ENCODE measurements around the gene KRT16. TPM values are rescaled to one million over a fixed set of nuclear protein-coding genes. Genes with fewer than 3 reads are reported as not detected.

Gene KRT16
- total RNA-seq, 1 experiment from 2014 or later = not detected

DNA sequence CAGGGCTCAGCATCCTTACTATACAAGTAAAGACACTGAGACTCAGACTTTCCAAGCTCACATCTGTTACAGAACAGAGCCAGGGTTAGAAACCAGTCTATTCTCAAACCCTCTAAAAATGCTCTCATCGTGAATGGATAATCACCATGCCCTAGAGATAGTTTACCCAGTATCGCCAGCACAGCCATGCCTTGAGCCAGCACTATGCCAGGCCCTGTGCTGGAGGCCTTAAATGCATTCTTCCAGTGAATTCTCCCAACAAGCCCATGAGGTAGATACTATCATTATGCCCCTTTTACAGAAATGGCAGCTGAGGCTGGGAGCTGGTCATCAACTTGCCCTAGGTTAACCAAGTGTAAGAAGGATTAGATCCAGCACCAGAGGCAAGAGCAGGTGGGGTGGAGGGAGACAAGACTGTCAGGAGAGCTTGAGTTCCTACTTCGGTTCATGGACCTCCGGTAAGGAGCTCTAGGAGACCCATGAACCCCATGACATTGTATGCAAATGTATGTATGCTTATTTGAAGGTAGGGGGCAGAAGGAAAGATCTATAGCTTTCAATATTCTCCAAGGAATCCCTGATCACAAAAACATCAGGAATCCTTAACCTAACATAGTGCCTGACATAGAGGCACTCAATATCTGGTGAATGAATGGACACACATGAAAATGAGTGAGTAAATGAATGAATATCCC lies 31.1 kb downstream of the KRT16 start:
- H3T11ph ChIP-seq (ENCODE audit: low read length) = no peak overlapping the region
- H4K20me1 ChIP-seq (ENCODE audit: control insufficient read depth, insufficient read depth, insufficient read length) = no peaks in the 10 kb centered on the region
- no peak overlapping the region for H2BK20ac ChIP-seq (ENCODE audit: low read depth, low read length, poor library complexity, severe bottlenecking)
- H3K4ac ChIP-seq (ENCODE audit: low read depth, low read length) = no peak overlapping the region
- TF ChIP-seq CTCF (conservative IDR thresholded peaks at IDR 0.05) = no peak
- no peaks in the 10 kb centered on the region for H3K79me1 ChIP-seq (ENCODE audit: insufficient read depth, low read depth, low read length, poor library complexity, severe bottlenecking)
- H3K4me3 Mint-ChIP-seq = no peak overlapping the region
- no peak overlapping the region for H3K27ac ChIP-seq (ENCODE audit: insufficient read length, low read depth, low read length)
- no peaks in the 10 kb centered on the region; the same call in 1 of the 2 replicates for H3K4me1 ChIP-seq (ENCODE audit: insufficient read depth, low read length)
- H3K79me2 ChIP-seq (ENCODE audit: insufficient read depth, low read length) = no peaks in the 10 kb centered on the region
- DNase-seq = no peak
- no peak overlapping the region for H4K8ac ChIP-seq (replicated peaks; ENCODE audit: insufficient read length, low read depth, low read length)
- H3K18ac ChIP-seq (ENCODE audit: insufficient read length, low read depth, low read length) = no peak overlapping the region
- no peak overlapping the region for H3K23ac ChIP-seq (ENCODE audit: insufficient read length, low read depth, low read length)
- H3K14ac ChIP-seq (ENCODE audit: insufficient read depth, low read length) = no peak overlapping the region
- no peak overlapping the region for H2AK5ac ChIP-seq (ENCODE audit: insufficient read length, low read length)
- no peak overlapping the region for H3K27ac Mint-ChIP-seq
- no peaks in the 10 kb centered on the region for H3K27me3 ChIP-seq (ENCODE audit: insufficient read depth, low read length)
- no peaks in the 10 kb centered on the region for H3K23me2 ChIP-seq (ENCODE audit: insufficient read length, low read depth, low read length, poor library complexity, severe bottlenecking)
- H3K36me3 Mint-ChIP-seq (ENCODE audit: insufficient read depth in 1 of 3, low read depth in 3 of 3) = no peaks in the 10 kb centered on the region; a peak in 1 of 7 replicates
- H3K4me1 Mint-ChIP-seq = peaks cover 15 to 21% of the 10 kb centered on the region in 2 experiments
- no peak overlapping the region for H2AFZ ChIP-seq (ENCODE audit: low read length)
- no CpG with 5 or more reads among the region's 4 CpGs for WGBS (ENCODE audit: extremely low coverage, insufficient read length, low lambda C conversion rate)
- no peak overlapping the region; the same call in 1 of the 2 replicates for H2BK15ac ChIP-seq (ENCODE audit: low read depth, low read length)
- H3K9ac ChIP-seq (ENCODE audit: extremely low read depth, insufficient read length, low read length) = no peak overlapping the region
- H2BK120ac ChIP-seq (ENCODE audit: low read depth, low read length, poor library complexity, severe bottlenecking) = no peak overlapping the region
- no peak overlapping the region for H3K56ac ChIP-seq (ENCODE audit: insufficient read length, low read depth, low read length)
- no peak overlapping the region for H3K4me2 ChIP-seq (ENCODE audit: insufficient read depth, insufficient read length, low read length)
- H3K9me3 ChIP-seq (ENCODE audit: control insufficient read depth, low read depth, low read length) = no peaks in the 10 kb centered on the region
- peaks cover 0 to 4% of the 10 kb centered on the region in 2 experiments; a peak in 1 of 5 replicates for H3K9me3 Mint-ChIP-seq
- no peak overlapping the region for H4K91ac ChIP-seq (ENCODE audit: insufficient read length, low read depth, low read length)
- peaks cover 29% of the 10 kb centered on the region for H3K27me3 Mint-ChIP-seq (ENCODE audit: low read depth)
- H2BK12ac ChIP-seq (ENCODE audit: insufficient read length, low read depth, low read length) = no peak overlapping the region
- H4K5ac ChIP-seq (ENCODE audit: insufficient read length, low read depth, low read length) = no peak overlapping the region
- H2BK5ac ChIP-seq (ENCODE audit: insufficient read length, low read length) = no peak overlapping the region
